DND-41 (cell line): ENCODE data around the gene OCA2.

Experiments used
- CTCF ChIP-seq: IDR thresholded peaks from 2 replicates; pipeline ENCODE4 v1.5.1; 2012; ENCODE audit warnings: borderline replicate concordance, low read length, moderate library complexity, mild to moderate bottlenecking; ENCODE audit not compliant: poor library complexity, severe bottlenecking; ENCODE audit errors: extremely low read depth
- EZH2 ChIP-seq: IDR thresholded peaks from 3 replicates; pipeline ENCODE4 v1.6.1; 2012; ENCODE audit warnings: borderline replicate concordance, low read depth, mild to moderate bottlenecking, moderate library complexity, low read length, inconsistent platforms; ENCODE audit not compliant: severe bottlenecking

- TF ChIP-seq CTCF: no peak
- TF ChIP-seq EZH2: no peak
Measured at GRCh38 chr15:28100516-28101195, 1.5 kb upstream of the OCA2 start.
